GM18951 (cell line): Measurements from ENCODE around the gene NEGR1.

Experiments
- POLR2A ChIP-seq: IDR thresholded peaks from 4 replicates; pipeline ENCODE4 v1.6.1; 2011; ENCODE audit warnings: mild to moderate bottlenecking; ENCODE audit not compliant: insufficient read length, insufficient read depth; ENCODE audit errors: extremely low read depth
- in situ Hi-C: fragments of 300-500 bp; cut with MboI; formaldehyde crosslinking; loops from one replicate; pipeline ENCODE4 v1.12.0; 2022; ENCODE audit warnings: low sequenced_read_pairs, mixed read lengths, inconsistent platforms; ENCODE audit not compliant: unreplicated experiment

NEGR1 gene

GRCh38 chr1:71695084-71695483 is 587.3 kb downstream of the NEGR1 start:
- no peak for TF ChIP-seq POLR2A
- in situ Hi-C loops = no loop called here

GRCh38 chr1:71693581-71693980 is 588.8 kb downstream of the NEGR1 start:
- TF ChIP-seq POLR2A = no peak

GRCh38 chr1:71689635-71690034 is 592.7 kb downstream of the NEGR1 start:
- no peak for TF ChIP-seq POLR2A
- in situ Hi-C loops = no loop called here

More at GRCh38 chr1:71693581-71693980, 588.8 kb downstream of the NEGR1 start:
- in situ Hi-C loops = no loop called here

GRCh38 chr1:71687376-71687775 is 595.0 kb downstream of the NEGR1 start:
- in situ Hi-C loops = no loop called here
- TF ChIP-seq POLR2A = no peak

- in situ Hi-C loops = no loop called here
- TF ChIP-seq POLR2A = no peak
Measured at GRCh38 chr1:71676979-71677925, 605.1 kb downstream of the NEGR1 start.

- in situ Hi-C loops = no loop called here
- TF ChIP-seq POLR2A = no peak
Measured at GRCh38 chr1:71668065-71668464, 614.3 kb downstream of the NEGR1 start.

GRCh38 chr1:71667216-71667615 is 615.1 kb downstream of the NEGR1 start:
- in situ Hi-C loops = no loop called here

GRCh38 chr1:71666609-71667008 is 615.7 kb downstream of the NEGR1 start:
- TF ChIP-seq POLR2A = no peak
- in situ Hi-C loops = no loop called here

More at GRCh38 chr1:71667216-71667615, 615.1 kb downstream of the NEGR1 start:
- TF ChIP-seq POLR2A = no peak

GRCh38 chr1:71660411-71660810 is 621.9 kb downstream of the NEGR1 start:
- in situ Hi-C loops = no loop called here
- no peak for TF ChIP-seq POLR2A

GRCh38 chr1:71657891-71658679 is 624.3 kb downstream of the NEGR1 start:
- in situ Hi-C loops = no loop called here
- TF ChIP-seq POLR2A = no peak

- no peak for TF ChIP-seq POLR2A
- in situ Hi-C loops = no loop called here
Measured at GRCh38 chr1:71656902-71657301, 625.4 kb downstream of the NEGR1 start.

GRCh38 chr1:71655604-71656003 is 626.7 kb downstream of the NEGR1 start:
- in situ Hi-C loops = no loop called here
- TF ChIP-seq POLR2A = no peak

- no peak for TF ChIP-seq POLR2A
- in situ Hi-C loops = no loop called here
Measured at GRCh38 chr1:71653952-71654351, 628.4 kb downstream of the NEGR1 start.
